Femur (tissue), 1 donor: ENCODE measurements around the gene IBTK.
"Not testable (repeated sequence)": the region's sequence is repeated elsewhere in the genome, so short reads cannot be mapped to it uniquely, and the experiment has no call there.

Experiments used
- DNase-seq: peaks from one replicate; pipeline ENCODE4 v3.0.0-alpha.2; 2017

The IBTK gene

GRCh38 chr6:82172594-82172993, 75.0 kb downstream of the IBTK start:
- no peak for DNase-seq

DNA sequence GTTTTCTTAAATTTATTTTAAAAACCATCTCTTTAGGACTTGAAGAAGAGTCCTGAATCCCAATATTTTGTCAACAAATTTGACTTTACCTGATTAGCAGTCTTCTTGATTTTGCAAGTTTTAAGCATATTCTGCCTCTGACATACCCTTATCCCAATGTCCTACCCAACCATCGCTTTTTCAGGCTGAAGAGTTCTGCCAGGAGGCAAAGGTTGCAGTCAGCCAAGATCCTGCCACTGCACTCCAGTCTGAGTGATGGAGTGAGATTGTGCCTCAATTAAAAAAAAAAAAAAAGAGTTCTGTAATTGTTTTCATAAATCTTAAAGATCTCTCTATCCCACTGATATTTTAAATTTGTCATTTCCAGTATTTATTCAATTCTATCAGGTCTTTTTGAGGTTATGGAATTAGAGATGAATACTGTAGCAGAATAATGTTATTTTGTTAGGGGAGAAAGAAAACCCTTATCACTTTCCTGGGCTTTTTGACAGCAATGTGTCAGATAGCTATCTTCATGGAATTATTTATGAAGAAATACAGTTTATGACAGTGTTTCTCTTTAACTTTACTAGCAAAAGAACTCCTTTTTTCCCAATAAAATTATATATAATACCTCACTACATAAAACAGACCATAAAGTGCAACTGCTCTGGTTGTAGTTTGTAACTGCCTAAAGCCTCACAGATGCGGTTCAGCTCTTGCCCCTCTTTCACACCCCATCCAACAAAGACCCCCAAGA, 78.2 kb downstream of the IBTK start:
- DNase-seq: no peak

DNA sequence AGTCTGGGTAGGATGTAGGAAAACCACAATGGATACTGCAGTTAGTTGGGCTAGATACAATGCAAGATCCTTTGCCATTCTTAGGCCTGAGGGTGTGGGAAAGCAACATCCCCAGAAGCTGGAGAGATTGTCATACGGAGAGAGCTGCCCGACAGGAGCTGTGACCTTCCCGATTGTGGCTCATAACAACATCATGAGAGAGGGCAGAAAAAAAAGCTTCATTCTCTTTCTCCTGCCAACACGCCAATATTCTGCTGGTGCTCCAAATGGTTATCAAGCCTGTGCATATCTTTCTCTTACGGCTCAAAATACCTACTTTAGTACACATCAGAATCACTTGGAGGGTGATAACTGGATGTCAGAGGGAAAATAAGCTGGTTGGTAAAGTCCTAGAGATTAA, 81.1 kb downstream of the IBTK start:
- no peak for DNase-seq

GRCh38 chr6:82160255-82160990, 87.1 kb downstream of the IBTK start:
- no peak for DNase-seq

DNA sequence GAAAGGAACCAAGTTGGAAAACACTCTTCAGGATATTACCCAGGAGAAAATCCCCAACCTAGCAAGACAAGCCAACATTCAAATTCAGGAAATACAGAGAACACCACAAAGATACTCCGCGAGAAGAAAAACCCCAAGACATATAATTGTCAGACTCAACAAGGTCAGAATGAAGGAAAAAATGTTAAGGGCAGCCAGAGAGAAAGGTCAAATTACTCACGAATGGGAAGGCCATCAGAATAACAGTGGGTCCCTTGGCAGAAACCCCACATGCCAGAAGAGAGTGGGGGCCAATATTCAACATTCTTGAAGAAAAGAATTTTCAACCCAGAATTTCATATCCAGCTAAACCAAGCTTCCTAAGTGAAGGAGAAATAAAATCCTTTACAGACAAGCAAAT, 94.8 kb downstream of the IBTK start:
- not testable (repeated sequence) for DNase-seq

GRCh38 chr6:82151147-82151546, 96.4 kb downstream of the IBTK start:
- not testable (repeated sequence) for DNase-seq

DNA sequence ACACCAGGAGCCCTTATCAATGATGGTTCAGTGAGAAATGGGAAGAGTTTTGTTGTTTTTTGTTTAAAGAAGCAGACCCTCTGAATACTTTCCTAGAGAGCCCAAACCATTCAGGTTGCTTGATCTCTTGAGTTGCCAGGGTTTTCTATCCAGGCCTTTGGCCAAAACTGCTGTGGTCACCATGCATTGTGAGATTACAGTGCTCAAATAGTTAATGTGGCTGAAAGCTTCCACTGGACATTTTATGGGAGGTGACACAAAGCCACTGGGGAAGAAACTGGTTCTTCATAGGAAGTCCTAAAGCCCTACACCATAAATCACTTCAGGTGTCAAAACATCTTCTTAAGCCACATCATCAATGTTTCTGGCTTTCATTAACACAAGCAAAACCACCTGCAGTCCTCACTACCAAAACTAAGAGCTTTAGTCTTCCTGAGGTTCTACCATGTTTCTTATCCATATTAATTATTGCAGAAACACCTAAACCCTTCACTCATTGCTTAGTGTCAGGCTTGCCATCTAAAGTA, 101.6 kb downstream of the IBTK start:
- no peak for DNase-seq

DNA sequence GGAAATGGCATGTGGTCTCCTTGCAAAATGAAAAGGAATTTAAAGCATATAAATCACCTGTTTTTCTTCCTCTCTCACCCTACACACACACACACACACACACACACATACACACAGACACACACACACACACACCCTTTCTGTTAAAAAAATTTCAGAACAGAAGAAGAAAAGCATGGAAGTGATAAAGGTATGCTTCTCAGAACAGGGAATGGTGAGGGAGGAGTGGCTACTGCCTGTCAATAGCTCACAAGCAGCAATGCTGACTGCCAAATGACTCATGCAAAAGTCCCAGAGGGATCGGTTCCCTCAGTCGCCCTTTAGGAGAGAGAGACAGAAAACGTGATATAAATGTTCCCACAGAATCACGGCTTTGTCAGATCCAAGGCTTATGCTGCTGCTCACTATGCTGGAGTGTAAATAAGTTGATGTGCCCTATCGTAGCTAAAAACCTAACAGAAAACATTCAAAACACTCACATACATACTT, 102.6 kb downstream of the IBTK start:
- DNase-seq: peak; percentile 62

GRCh38 chr6:82144007-82144851, 103.3 kb downstream of the IBTK start:
- DNase-seq: peak; percentile 58

DNA sequence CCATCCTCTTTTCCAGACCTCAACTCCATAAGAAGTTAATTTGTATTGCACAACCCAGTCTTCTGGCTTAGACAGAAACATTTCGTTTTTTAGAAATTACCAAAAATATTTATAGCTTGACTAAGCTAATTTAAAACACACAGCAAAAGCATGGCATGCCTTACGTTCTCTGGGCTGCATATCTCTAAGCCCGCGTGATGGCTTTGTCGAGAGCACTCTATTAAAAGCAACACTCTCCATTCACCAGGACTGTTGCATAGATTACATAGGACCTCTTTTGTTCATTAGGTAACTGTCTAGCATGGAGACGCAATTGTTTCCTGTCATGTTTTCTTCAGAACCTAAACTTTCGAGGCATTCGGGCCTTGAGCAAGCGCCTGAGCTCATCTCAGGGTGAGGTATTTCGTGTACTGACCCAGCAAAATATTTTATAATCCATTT, 104.5 kb downstream of the IBTK start:
- DNase-seq: no peak

GRCh38 chr6:82142524-82142923, 105.0 kb downstream of the IBTK start:
- no peak for DNase-seq

- DNase-seq: no peak
Observed at GRCh38 chr6:82138075-82138791, 109.3 kb downstream of the IBTK start.

DNA sequence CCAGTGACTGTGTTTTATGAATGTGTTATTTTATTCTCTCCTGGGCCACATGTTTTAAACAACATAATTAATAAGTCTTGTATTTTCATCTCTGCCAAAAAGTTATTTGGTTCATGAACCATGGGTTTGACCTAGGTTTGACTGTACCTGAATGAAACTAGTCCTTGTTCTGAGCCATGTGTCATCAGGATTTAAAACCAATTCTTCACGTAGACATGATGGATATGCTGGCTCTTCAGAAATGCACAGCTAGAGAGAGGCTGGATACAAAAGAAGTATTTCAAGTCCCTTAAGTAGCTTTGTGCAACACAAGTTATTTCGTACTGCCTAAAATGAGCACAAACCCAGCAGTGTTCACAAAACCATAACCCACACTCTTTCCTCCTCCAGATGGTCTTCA, 116.1 kb downstream of the IBTK start:
- no peak for DNase-seq

GRCh38 chr6:82129797-82130196, 117.7 kb downstream of the IBTK start:
- no peak for DNase-seq

DNA sequence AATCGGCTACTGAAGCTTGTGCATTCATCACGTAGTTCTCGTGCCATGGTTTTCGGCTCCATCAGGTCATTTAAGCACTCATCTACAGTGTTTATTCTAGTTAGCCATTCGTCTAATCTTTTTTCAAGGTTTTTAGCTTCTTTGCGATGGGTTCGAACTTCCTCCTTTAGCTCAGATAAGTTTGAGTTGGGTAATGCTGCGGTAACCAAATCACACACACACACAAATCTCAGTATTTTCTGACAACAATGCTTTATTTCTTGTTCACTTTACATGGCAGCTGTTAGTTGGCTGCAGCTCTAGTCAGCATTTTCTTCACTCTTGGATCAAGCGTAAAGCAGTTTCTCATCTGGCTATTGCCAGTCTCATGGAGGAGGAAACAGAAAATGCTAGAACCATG, 118.6 kb downstream of the IBTK start:
- DNase-seq: not testable (repeated sequence)

DNA sequence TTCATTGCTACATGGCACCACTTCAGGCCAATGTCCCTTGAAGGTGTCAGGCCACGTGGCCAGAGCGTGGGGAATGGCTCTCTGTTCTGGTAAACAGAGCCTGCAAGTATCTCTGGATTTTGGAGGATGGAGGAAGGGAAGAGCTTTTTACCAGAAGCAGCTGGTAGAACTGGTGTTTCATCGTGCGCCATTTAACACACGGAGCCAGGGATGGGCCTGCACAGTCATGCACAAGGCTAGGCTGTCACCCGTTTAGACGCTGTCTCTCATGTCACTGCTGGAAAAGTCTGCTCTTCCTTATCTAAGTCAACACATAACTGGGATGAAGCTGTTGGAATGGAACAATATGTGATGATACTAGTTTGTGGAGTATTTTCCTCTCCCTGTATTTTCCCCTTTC, 123.9 kb downstream of the IBTK start:
- DNase-seq: no peak
